ENCODE results near the gene ANTXR1.
"Not testable (repeated sequence)": the region's sequence is repeated elsewhere in the genome, so short reads cannot be mapped to it uniquely, and the experiment has no call there.

ANTXR1 gene

GRCh38 chr2:69168144-69168813 lies 155.3 kb downstream of the ANTXR1 start:
- no peak for DNase-seq

GRCh38 chr2:69168950-69169654 lies 156.1 kb downstream of the ANTXR1 start:
- no peak for DNase-seq

- no peak for DNase-seq
Measured at GRCh38 chr2:69169655-69170389, 156.8 kb downstream of the ANTXR1 start.

GRCh38 chr2:69170661-69171060 lies 157.7 kb downstream of the ANTXR1 start:
- no peak for DNase-seq

GRCh38 chr2:69171116-69171896 lies 158.3 kb downstream of the ANTXR1 start:
- DNase-seq: no peak

- DNase-seq: no peak
Measured at GRCh38 chr2:69171897-69172525, 159.0 kb downstream of the ANTXR1 start.

GRCh38 chr2:69173706-69174105 lies 160.7 kb downstream of the ANTXR1 start:
- no peak for DNase-seq

- not testable (repeated sequence) for DNase-seq
Measured at GRCh38 chr2:69174211-69174610, 161.2 kb downstream of the ANTXR1 start.

- DNase-seq: no peak
Measured at GRCh38 chr2:69175790-69176715, 163.1 kb downstream of the ANTXR1 start.

- no peak for DNase-seq
Measured at GRCh38 chr2:69177063-69177771, 164.2 kb downstream of the ANTXR1 start.

GRCh38 chr2:69177785-69178636 lies 165.0 kb downstream of the ANTXR1 start:
- no peak for DNase-seq

GRCh38 chr2:69178756-69179155 lies 165.8 kb downstream of the ANTXR1 start:
- DNase-seq: no peak

GRCh38 chr2:69180227-69180626 lies 167.2 kb downstream of the ANTXR1 start:
- DNase-seq: no peak

- no peak for DNase-seq
Measured at GRCh38 chr2:69180974-69181373, 168.0 kb downstream of the ANTXR1 start.

GRCh38 chr2:69181806-69182427 lies 168.9 kb downstream of the ANTXR1 start:
- DNase-seq: no peak

- DNase-seq: no peak
Measured at GRCh38 chr2:69183659-69184058, 170.7 kb downstream of the ANTXR1 start.

- DNase-seq: no peak
Measured at GRCh38 chr2:69184224-69184623, 171.2 kb downstream of the ANTXR1 start.

- no peak for DNase-seq
Measured at GRCh38 chr2:69185807-69186206, 172.8 kb downstream of the ANTXR1 start.

- DNase-seq: no peak
Measured at GRCh38 chr2:69186614-69187013, 173.6 kb downstream of the ANTXR1 start.

Measured in stimulated activated naive CD4-positive, alpha-beta T cell (primary cell).